Gastroesophageal sphincter (tissue), 3 donors: Measurements from ENCODE around the gene ELOA.

Experiments used
- CTCF ChIP-seq, 4 experiments: fragments of 200-600 bp in 2 of 4; fragments of 450-650 bp in 2 of 4; sonication (generic) in 1 of 4; IDR thresholded peaks; one replicate each; pipeline ENCODE4 v1.5.1; 2017 to 2019; ENCODE audit warnings: antibody characterized with exemption in 4 of 4, mild to moderate bottlenecking in 2 of 4, moderate library complexity in 2 of 4
- POLR2A ChIP-seq, 2 donors: fragments of 450-650 bp; IDR thresholded peaks; one replicate each; pipeline ENCODE4 v1.6.1; 2017; ENCODE audit warnings: antibody characterized with exemption in 2 of 2, mild to moderate bottlenecking in 2 of 2, moderate library complexity in 1 of 2

- TF ChIP-seq CTCF (IDR thresholded peaks at IDR 0.05): no peak
- TF ChIP-seq POLR2A (IDR thresholded peaks at IDR 0.05): no peak
Observed at GRCh38 chr1:23799255-23799569, 55.9 kb downstream of the ELOA start.
